A549 (cell line): Measurements from ENCODE around the gene UTP25.

Experiments
- CEBPB ChIP-seq, 2 experiments: fragments of >200 bp in 1 of 2; sonication (Bioruptor Twin) in 1 of 2; formaldehyde crosslinking in 1 of 2; IDR thresholded peaks; 2 replicates each; pipeline ENCODE4 v1.6.1; 2012 to 2016
- E2F6 ChIP-seq: IDR thresholded peaks from 2 replicates; pipeline ENCODE4 v1.6.1; 2012; ENCODE audit warnings: low read depth, borderline replicate concordance
- JUN ChIP-seq, 2 experiments: fragments of >200 bp; sonication (Bioruptor Twin); formaldehyde crosslinking; IDR thresholded peaks; 2 replicates in 1 of 2; 3 replicates in 1 of 2; pipeline ENCODE4 v1.6.1; 2016 to 2017
- MAX ChIP-seq: IDR thresholded peaks from 2 replicates; pipeline ENCODE4 v1.6.1; 2012
- PBX3 ChIP-seq: IDR thresholded peaks from 2 replicates; pipeline ENCODE4 v1.6.1; 2012
- POLR2A ChIP-seq: IDR thresholded peaks from 2 replicates; pipeline ENCODE4 v1.6.1; 2012; ENCODE audit warnings: mild to moderate bottlenecking, low read length
- RCOR1 ChIP-seq: fragments of 150-350 bp; IDR thresholded peaks from 2 replicates; pipeline ENCODE4 v1.6.1; 2014; ENCODE audit warnings: antibody characterized with exemption, low read length, low read depth
- REST ChIP-seq: fragments of 200-600 bp; sonication (generic); IDR thresholded peaks from 2 replicates; pipeline ENCODE4 v1.6.1; 2016; ENCODE audit warnings: antibody characterized with exemption, mild to moderate bottlenecking, moderate library complexity
- ZFP36 ChIP-seq: fragments of 450-650 bp; IDR thresholded peaks from 2 replicates; pipeline ENCODE4 v1.6.1; 2014; ENCODE audit warnings: borderline replicate concordance; ENCODE audit not compliant: partially characterized antibody
- TF ChIP-seq, protein P1 (sequence below): fragments of >200 bp; sonication (Bioruptor Twin); formaldehyde crosslinking; IDR thresholded peaks from 3 replicates; pipeline ENCODE4 v1.5.1; 2016
- TF ChIP-seq, protein P2 (sequence below): fragments of 150-350 bp; IDR thresholded peaks from 2 replicates; pipeline ENCODE4 v1.6.1; 2014; ENCODE audit warnings: low read depth, mild to moderate bottlenecking, low read length

GRCh38 chr1:209789245-209789644, 38.5 kb upstream of the UTP25 start:
- TF ChIP-seq PBX3 (no peak), POLR2A (no peak), ZFP36 (no peak), JUN (IDR thresholded peaks at IDR 0.05) (no peak), E2F6 (no peak), RCOR1 (no peak), MAX (no peak), CEBPB (IDR thresholded peaks at IDR 0.05) (no peak), REST (no peak)
- TF ChIP-seq, protein P1, sequence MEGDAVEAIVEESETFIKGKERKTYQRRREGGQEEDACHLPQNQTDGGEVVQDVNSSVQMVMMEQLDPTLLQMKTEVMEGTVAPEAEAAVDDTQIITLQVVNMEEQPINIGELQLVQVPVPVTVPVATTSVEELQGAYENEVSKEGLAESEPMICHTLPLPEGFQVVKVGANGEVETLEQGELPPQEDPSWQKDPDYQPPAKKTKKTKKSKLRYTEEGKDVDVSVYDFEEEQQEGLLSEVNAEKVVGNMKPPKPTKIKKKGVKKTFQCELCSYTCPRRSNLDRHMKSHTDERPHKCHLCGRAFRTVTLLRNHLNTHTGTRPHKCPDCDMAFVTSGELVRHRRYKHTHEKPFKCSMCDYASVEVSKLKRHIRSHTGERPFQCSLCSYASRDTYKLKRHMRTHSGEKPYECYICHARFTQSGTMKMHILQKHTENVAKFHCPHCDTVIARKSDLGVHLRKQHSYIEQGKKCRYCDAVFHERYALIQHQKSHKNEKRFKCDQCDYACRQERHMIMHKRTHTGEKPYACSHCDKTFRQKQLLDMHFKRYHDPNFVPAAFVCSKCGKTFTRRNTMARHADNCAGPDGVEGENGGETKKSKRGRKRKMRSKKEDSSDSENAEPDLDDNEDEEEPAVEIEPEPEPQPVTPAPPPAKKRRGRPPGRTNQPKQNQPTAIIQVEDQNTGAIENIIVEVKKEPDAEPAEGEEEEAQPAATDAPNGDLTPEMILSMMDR = no peak
- TF ChIP-seq, protein P2, sequence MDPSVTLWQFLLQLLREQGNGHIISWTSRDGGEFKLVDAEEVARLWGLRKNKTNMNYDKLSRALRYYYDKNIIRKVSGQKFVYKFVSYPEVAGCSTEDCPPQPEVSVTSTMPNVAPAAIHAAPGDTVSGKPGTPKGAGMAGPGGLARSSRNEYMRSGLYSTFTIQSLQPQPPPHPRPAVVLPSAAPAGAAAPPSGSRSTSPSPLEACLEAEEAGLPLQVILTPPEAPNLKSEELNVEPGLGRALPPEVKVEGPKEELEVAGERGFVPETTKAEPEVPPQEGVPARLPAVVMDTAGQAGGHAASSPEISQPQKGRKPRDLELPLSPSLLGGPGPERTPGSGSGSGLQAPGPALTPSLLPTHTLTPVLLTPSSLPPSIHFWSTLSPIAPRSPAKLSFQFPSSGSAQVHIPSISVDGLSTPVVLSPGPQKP = no peak
